Measurements from ENCODE around the gene PITPNC1.
"Not testable (repeated sequence)": the region's sequence is repeated elsewhere in the genome, so short reads cannot be mapped to it uniquely, and the experiment has no call there.

The PITPNC1 gene

GRCh38 chr17:67372751-67373150, 4.3 kb upstream of the PITPNC1 start:
- DNase-seq, result no peak

- DNase-seq, result peak; percentile 85 to 86
Observed at GRCh38 chr17:67374329-67375053, 2.6 kb upstream of the PITPNC1 start.

- no peak for DNase-seq
Observed at GRCh38 chr17:67375054-67375427, 2.0 kb upstream of the PITPNC1 start.

- DNase-seq, result no peak
Observed at GRCh38 chr17:67375716-67376115, 1.4 kb upstream of the PITPNC1 start.

- no peak for DNase-seq
Observed at GRCh38 chr17:67376415-67376736, 705 bp upstream of the PITPNC1 start.

- peak; percentile 47 to 50 for DNase-seq
Observed at GRCh38 chr17:67377488-67378453, 690 bp downstream of the PITPNC1 start.

- DNase-seq, result peak; percentile 72 to 80
Observed at GRCh38 chr17:67378454-67379250, 1.6 kb downstream of the PITPNC1 start.

GRCh38 chr17:67379251-67379630, 2.2 kb downstream of the PITPNC1 start:
- no peak for DNase-seq

GRCh38 chr17:67381929-67382257, 4.8 kb downstream of the PITPNC1 start:
- DNase-seq, result no peak

- no peak for DNase-seq
Observed at GRCh38 chr17:67385122-67385988, 8.3 kb downstream of the PITPNC1 start.

- DNase-seq, result peak; percentile 51 to 76
Observed at GRCh38 chr17:67386965-67387551, 10.0 kb downstream of the PITPNC1 start.

GRCh38 chr17:67388536-67388935, 11.5 kb downstream of the PITPNC1 start:
- not testable (repeated sequence) for DNase-seq

- no peak for DNase-seq
Observed at GRCh38 chr17:67388986-67389385, 11.9 kb downstream of the PITPNC1 start.

- DNase-seq, result no peak
Observed at GRCh38 chr17:67390006-67390645, 13.0 kb downstream of the PITPNC1 start.

GRCh38 chr17:67390646-67391361, 13.7 kb downstream of the PITPNC1 start:
- DNase-seq, result peak; percentile 27 to 46

- no peak for DNase-seq
Observed at GRCh38 chr17:67392111-67392510, 15.0 kb downstream of the PITPNC1 start.

GRCh38 chr17:67393809-67394397, 16.8 kb downstream of the PITPNC1 start:
- no peak for DNase-seq

- DNase-seq, result no peak
Observed at GRCh38 chr17:67399676-67400075, 22.6 kb downstream of the PITPNC1 start.

- DNase-seq, result no peak
Observed at GRCh38 chr17:67400193-67400592, 23.1 kb downstream of the PITPNC1 start.

GRCh38 chr17:67401106-67401505, 24.0 kb downstream of the PITPNC1 start:
- DNase-seq, result no peak

Measured in stimulated activated CD4-positive, alpha-beta T cell treated with anti-CD3 and anti-CD28 coated beads, Interleukin-4, amount 100 ng/mL, for 4 hours (primary cell).